GM18907 (cell line): ENCODE results near the gene AP1B1.

ENCODE experiments used
- ATAC-seq: cut with Tn5 transposase; IDR thresholded peaks from one replicate; pipeline ENCODE4 v1.9.1; 2021; ENCODE audit warnings: mild to moderate bottlenecking, moderate library complexity; ENCODE audit not compliant: unreplicated experiment

AP1B1 gene

GRCh38 chr22:29334696-29335344, 53.5 kb downstream of the AP1B1 start:
- ATAC-seq, result no peak

- no peak for ATAC-seq
Observed at GRCh38 chr22:29334148-29334547, 54.2 kb downstream of the AP1B1 start.

GRCh38 chr22:29332886-29333496, 55.4 kb downstream of the AP1B1 start:
- no peak for ATAC-seq

- no peak for ATAC-seq
Observed at GRCh38 chr22:29331658-29332300, 56.6 kb downstream of the AP1B1 start.

GRCh38 chr22:29331213-29331612, 57.2 kb downstream of the AP1B1 start:
- ATAC-seq, result no peak

GRCh38 chr22:29330753-29331152, 57.6 kb downstream of the AP1B1 start:
- no peak for ATAC-seq

- ATAC-seq, result no peak
Observed at GRCh38 chr22:29330291-29330690, 58.1 kb downstream of the AP1B1 start.

GRCh38 chr22:29329581-29329980, 58.8 kb downstream of the AP1B1 start:
- no peak for ATAC-seq

GRCh38 chr22:29328566-29329500, 59.5 kb downstream of the AP1B1 start:
- ATAC-seq, result no peak

- ATAC-seq, result no peak
Observed at GRCh38 chr22:29328055-29328454, 60.3 kb downstream of the AP1B1 start.

- ATAC-seq, result no peak
Observed at GRCh38 chr22:29327089-29327764, 61.1 kb downstream of the AP1B1 start.

GRCh38 chr22:29326481-29326880, 61.9 kb downstream of the AP1B1 start:
- ATAC-seq, result no peak

GRCh38 chr22:29325785-29326315, 62.5 kb downstream of the AP1B1 start:
- ATAC-seq, result no peak

GRCh38 chr22:29325356-29325755, 63.0 kb downstream of the AP1B1 start:
- ATAC-seq, result no peak

- no peak for ATAC-seq
Observed at GRCh38 chr22:29323641-29324040, 64.7 kb downstream of the AP1B1 start.

GRCh38 chr22:29320546-29320945, 67.8 kb downstream of the AP1B1 start:
- ATAC-seq, result no peak

- ATAC-seq, result no peak
Observed at GRCh38 chr22:29319072-29319471, 69.3 kb downstream of the AP1B1 start.

GRCh38 chr22:29317827-29318454, 70.4 kb downstream of the AP1B1 start:
- no peak for ATAC-seq

- no peak for ATAC-seq
Observed at GRCh38 chr22:29316141-29316828, 72.1 kb downstream of the AP1B1 start.
